Transverse colon (tissue), 4 donors: Measurements from ENCODE around the gene ACTN4.

Experiments used
- CTCF ChIP-seq, 5 experiments: fragments of 200-600 bp in 3 of 5; fragments of 450-650 bp in 2 of 5; sonication (generic) in 3 of 5; IDR thresholded peaks; 1 replicate in 2 of 5; 2 replicates in 3 of 5; pipeline ENCODE4 v1.5.1; 2016 to 2017; ENCODE audit warnings: antibody characterized with exemption in 5 of 5, inconsistent platforms in 3 of 5, mild to moderate bottlenecking in 2 of 5, moderate library complexity in 1 of 5
- EP300 ChIP-seq: sonication (generic); formaldehyde crosslinking; IDR thresholded peaks from one replicate; pipeline ENCODE4 v1.6.1; 2017; ENCODE audit warnings: antibody characterized with exemption, low read depth
- POLR2A ChIP-seq: fragments of 450-650 bp; IDR thresholded peaks from one replicate; pipeline ENCODE4 v1.6.1; 2016; ENCODE audit warnings: antibody characterized with exemption, mild to moderate bottlenecking, moderate library complexity
- POLR2AphosphoS5 ChIP-seq, 3 donors: sonication (generic); formaldehyde crosslinking; IDR thresholded peaks; one replicate each; pipeline ENCODE4 v1.6.1; 2016; ENCODE audit warnings: antibody characterized with exemption in 3 of 3

DNA sequence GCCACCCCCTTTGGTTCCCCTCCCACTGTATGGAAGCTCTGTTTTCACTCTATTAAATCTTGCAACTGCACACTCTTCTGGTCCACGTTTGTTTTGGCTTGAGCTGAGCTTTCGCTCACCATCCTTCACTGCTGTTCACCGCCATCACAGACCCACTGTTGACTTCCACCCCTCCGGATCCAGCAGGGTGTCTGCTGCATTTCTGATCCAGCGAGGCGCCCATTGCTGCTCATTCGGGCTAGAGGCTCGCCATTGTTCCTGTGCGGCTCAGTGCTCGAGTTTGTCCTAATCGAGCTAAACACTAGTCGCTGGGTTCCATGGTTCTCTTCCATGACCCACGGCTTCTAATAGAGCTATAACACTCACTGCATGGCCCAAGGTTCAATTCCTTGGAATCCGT is 42.7 kb downstream of the ACTN4 start:
- TF ChIP-seq POLR2A: no peak
- TF ChIP-seq CTCF (IDR thresholded peaks at IDR 0.05): no peak
- no peak for TF ChIP-seq POLR2AphosphoS5 (IDR thresholded peaks at IDR 0.05)
- TF ChIP-seq EP300: no peak
